ENCODE data around the gene BMP8B.
A peak's percentile ranks its signal among the peaks of the same experiment; 100 is the strongest.
"Not testable (repeated sequence)": the region's sequence is repeated elsewhere in the genome, so short reads cannot be mapped to it uniquely, and the experiment has no call there.

BMP8B gene

DNA sequence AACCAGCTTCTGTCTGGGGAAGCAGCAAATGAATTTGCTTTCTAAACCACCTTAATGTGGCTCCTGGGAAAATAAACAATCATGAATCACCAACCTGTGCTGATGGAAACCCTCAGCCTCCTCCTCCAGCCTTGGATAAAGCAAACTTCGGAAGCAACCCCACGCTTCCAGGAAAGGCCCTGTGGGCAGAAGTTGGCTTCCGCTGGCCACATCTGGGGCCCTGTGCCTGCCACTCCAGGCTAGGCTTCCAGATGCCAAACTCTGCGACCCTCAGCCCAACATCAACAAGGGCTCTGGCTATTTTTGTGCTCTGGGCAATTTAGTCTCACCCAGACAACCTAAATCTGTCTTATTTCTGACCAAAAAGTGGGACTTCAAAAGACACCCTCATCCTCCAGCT is 11.4 kb downstream of the BMP8B start:
- Histone ChIP-seq H3K36me3 (ENCODE audit: low read depth) (no peaks in the 10 kb centered on the region), H3K4me3 (ENCODE audit: severe bottlenecking) (no peak overlapping the region), H3K9me3 (ENCODE audit: severe bottlenecking) (no peaks in the 10 kb centered on the region), H3K4me1 (ENCODE audit: insufficient read depth, poor library complexity, severe bottlenecking) (no peaks in the 10 kb centered on the region), H3K27me3 (ENCODE audit: insufficient read depth, poor library complexity, severe bottlenecking) (no peaks in the 10 kb centered on the region), H3K27ac (ENCODE audit: poor library complexity, severe bottlenecking) (no peak overlapping the region)
- no peak for DNase-seq (ENCODE audit: low spot score)
- TF ChIP-seq, protein P1, sequence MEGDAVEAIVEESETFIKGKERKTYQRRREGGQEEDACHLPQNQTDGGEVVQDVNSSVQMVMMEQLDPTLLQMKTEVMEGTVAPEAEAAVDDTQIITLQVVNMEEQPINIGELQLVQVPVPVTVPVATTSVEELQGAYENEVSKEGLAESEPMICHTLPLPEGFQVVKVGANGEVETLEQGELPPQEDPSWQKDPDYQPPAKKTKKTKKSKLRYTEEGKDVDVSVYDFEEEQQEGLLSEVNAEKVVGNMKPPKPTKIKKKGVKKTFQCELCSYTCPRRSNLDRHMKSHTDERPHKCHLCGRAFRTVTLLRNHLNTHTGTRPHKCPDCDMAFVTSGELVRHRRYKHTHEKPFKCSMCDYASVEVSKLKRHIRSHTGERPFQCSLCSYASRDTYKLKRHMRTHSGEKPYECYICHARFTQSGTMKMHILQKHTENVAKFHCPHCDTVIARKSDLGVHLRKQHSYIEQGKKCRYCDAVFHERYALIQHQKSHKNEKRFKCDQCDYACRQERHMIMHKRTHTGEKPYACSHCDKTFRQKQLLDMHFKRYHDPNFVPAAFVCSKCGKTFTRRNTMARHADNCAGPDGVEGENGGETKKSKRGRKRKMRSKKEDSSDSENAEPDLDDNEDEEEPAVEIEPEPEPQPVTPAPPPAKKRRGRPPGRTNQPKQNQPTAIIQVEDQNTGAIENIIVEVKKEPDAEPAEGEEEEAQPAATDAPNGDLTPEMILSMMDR (IDR thresholded peaks at IDR 0.05; ENCODE audit: poor library complexity, severe bottlenecking) = no peak
- ATAC-seq (ENCODE audit: low read depth) = no peak

DNA sequence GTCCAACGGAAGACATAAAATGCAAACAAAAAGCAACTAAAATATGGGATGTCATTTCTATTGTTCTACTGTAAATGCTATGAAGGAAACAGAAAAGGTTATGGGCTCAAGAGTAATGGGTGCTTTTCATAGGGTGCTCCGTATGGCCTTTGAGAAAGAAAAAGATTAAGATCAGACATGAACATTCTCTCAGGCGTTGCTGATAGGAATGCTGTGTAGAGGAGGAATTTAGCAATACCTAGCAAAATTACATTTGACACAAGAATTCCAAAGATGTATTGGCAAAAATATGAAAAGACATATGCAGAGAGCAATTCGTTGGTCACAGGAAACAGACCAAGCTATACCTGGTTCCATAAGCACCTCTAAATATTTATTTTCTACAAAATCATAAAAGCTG is 11.8 kb downstream of the BMP8B start:
- ATAC-seq (ENCODE audit: low read depth) (no peak), DNase-seq (ENCODE audit: low spot score) (no peak)
- no peak overlapping the region for H3K27ac ChIP-seq (ENCODE audit: poor library complexity, severe bottlenecking)
- no peaks in the 10 kb centered on the region for H3K4me1 ChIP-seq (ENCODE audit: insufficient read depth, poor library complexity, severe bottlenecking)
- H3K36me3 ChIP-seq (ENCODE audit: low read depth) = no peaks in the 10 kb centered on the region
- H3K4me3 ChIP-seq (ENCODE audit: severe bottlenecking) = no peak overlapping the region
- TF ChIP-seq, protein P1 (IDR thresholded peaks at IDR 0.05; ENCODE audit: poor library complexity, severe bottlenecking) = no peak
- no peaks in the 10 kb centered on the region for H3K27me3 ChIP-seq (ENCODE audit: insufficient read depth, poor library complexity, severe bottlenecking)
- H3K9me3 ChIP-seq (ENCODE audit: severe bottlenecking) = no peaks in the 10 kb centered on the region

DNA sequence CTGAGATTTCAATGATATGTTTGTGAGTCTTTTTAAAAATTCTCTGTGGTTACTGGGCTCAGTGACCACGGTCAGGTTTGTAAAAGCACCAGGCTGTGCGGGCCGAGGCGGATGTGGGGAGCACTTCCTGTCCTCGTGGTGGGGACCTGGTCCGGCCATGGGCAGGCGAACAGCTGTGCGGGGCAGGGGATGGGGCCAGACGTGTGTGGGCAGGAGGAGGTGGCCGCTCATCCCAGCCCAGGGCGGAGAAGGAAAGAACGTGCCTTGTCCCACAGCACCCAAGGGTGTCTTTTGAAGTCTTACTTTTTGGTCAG is 12.3 kb downstream of the BMP8B start:
- Histone ChIP-seq H3K36me3 (ENCODE audit: low read depth) (no peaks in the 10 kb centered on the region), H3K27ac (ENCODE audit: poor library complexity, severe bottlenecking) (no peak overlapping the region), H3K9me3 (ENCODE audit: severe bottlenecking) (no peaks in the 10 kb centered on the region), H3K27me3 (ENCODE audit: insufficient read depth, poor library complexity, severe bottlenecking) (no peaks in the 10 kb centered on the region), H3K4me3 (ENCODE audit: severe bottlenecking) (no peak overlapping the region), H3K4me1 (ENCODE audit: insufficient read depth, poor library complexity, severe bottlenecking) (no peaks in the 10 kb centered on the region)
- TF ChIP-seq, protein P1 (IDR thresholded peaks at IDR 0.05; ENCODE audit: poor library complexity, severe bottlenecking) = no peak
- no peak for DNase-seq (ENCODE audit: low spot score)
- ATAC-seq (ENCODE audit: low read depth) = no peak

DNA sequence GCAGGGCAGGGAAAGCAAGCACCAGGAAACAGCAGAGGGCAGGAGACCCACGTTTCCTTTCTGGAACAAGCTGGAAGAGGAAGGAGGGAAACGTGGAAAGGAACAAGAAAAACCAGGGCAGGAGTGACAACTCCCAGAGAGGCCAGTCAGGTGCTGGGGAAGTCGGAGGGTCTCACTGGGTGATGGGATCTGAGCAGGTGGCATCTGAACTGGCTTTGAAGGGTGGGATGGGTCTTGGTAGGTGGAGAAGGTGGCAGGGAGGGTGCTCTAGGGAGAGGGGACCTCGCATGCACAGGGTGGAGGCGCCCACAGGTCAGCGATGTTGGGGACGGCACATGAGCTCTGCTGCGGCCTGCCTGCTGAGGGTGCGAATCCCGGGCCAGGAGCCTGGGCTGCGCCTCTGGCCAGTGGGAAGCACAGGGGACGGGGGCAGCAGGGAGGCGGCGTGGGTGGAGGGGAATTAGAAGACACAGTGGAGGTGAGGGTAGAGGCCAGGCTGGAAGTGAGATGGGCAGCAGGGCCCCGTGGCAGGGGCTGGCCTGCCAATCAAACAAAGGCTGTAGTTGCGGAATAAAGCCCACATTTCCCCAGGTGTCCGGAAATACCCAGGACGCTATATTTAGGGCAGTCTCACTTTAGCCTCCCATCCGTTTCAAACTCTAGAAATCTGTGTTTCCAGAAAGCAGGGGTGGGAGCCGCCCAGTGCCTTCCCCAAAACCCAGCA is 12.8 kb downstream of the BMP8B start:
- ATAC-seq (ENCODE audit: low read depth); H3K9me3 ChIP-seq (ENCODE audit: severe bottlenecking); H3K27me3 ChIP-seq (ENCODE audit: insufficient read depth, poor library complexity, severe bottlenecking); H3K36me3 ChIP-seq (ENCODE audit: low read depth); H3K4me3 ChIP-seq (ENCODE audit: severe bottlenecking); H3K27ac ChIP-seq (ENCODE audit: poor library complexity, severe bottlenecking); DNase-seq (ENCODE audit: low spot score); H3K4me1 ChIP-seq (ENCODE audit: insufficient read depth, poor library complexity, severe bottlenecking): not testable (repeated sequence)

DNA sequence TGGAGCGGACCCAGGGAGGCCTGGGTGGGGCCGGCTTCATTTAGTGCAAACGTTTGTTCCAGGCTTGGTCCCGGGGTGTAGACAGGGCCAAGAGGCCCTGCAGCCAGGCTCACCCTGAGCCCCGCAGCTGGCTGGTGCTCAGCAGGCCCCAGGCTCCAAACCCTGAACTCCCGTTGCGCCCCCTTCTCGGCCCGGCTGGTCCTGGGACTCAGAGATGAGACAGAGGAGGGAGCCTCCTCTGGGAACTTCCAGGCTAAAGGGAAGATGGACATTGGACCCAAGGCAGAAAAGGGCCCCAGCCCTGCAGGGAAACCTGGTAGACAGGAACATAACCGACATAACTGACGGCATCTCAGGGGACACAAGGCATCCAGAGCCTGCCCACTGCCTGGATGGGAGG is 13.5 kb downstream of the BMP8B start:
- H3K36me3 ChIP-seq (ENCODE audit: low read depth); ATAC-seq (ENCODE audit: low read depth); H3K9me3 ChIP-seq (ENCODE audit: severe bottlenecking); H3K4me3 ChIP-seq (ENCODE audit: severe bottlenecking); H3K4me1 ChIP-seq (ENCODE audit: insufficient read depth, poor library complexity, severe bottlenecking); H3K27ac ChIP-seq (ENCODE audit: poor library complexity, severe bottlenecking); DNase-seq (ENCODE audit: low spot score); H3K27me3 ChIP-seq (ENCODE audit: insufficient read depth, poor library complexity, severe bottlenecking): not testable (repeated sequence)

DNA sequence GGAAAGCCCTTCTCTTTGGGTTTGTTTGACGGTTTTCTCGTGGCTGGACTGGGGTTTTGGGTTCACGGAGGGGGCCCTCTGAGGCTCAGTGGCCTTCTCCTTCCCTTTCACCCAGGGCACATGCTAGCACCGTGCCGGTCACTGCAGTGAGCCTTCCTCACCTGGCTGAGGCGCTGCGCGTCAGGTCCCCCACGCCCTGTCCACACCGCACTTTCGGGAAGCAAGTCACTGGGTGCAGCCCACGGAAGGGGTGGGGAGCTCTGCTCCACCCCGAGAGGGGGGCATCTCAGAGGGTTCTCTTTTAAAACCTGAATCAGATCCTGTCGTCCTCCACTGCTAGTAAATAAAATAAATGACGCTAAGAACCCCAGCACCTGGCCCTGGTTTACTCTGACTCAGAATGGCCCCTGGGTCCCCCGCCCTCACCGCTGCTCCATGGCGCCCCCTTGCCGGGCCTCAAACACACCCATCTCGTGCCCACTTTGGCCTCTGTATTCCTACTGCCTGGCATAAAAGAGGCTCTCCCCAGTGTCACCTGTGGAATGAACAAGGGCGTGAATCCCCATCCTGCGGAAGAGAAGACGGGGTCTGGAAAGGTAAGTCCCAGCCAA is 15.2 kb downstream of the BMP8B start:
- not testable (repeated sequence) for H3K27ac ChIP-seq (ENCODE audit: poor library complexity, severe bottlenecking); H3K4me1 ChIP-seq (ENCODE audit: insufficient read depth, poor library complexity, severe bottlenecking); H3K36me3 ChIP-seq (ENCODE audit: low read depth); H3K9me3 ChIP-seq (ENCODE audit: severe bottlenecking); DNase-seq (ENCODE audit: low spot score); H3K4me3 ChIP-seq (ENCODE audit: severe bottlenecking); H3K27me3 ChIP-seq (ENCODE audit: insufficient read depth, poor library complexity, severe bottlenecking); ATAC-seq (ENCODE audit: low read depth)

DNA sequence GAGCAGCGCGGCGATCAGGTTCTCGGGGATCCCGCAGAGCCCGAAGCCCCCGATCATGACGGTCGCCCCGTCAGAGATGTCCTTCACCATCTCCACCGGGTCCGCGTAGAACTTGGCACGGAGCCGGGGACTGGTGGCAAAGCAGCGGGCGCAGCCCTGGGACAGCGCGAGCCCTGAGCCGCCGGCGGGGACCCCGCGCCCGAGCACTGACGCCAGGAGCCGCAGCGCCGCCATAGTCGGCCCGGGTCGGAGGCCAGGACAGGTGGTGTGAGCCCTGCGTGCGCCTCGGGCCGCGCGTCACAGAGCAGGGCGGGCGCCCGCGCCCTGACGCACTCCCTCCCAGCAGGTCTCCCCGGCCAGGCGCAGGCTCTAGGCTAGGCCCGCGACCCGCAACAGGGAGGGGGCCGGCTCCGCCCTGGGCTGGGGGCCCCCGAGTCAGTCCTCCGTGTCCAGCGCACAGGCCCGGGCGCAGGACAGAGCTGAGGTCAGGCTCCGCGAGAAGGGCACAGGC is 17.6 kb downstream of the BMP8B start, which contains the start of gene OXCT2:
TSS of gene OXCT2 (minus strand) at position 327 of the 511 bp plus-strand sequence. CDS start at position 234, 93 bp downstream.
- H3K9me3 ChIP-seq (ENCODE audit: severe bottlenecking); H3K4me1 ChIP-seq (ENCODE audit: insufficient read depth, poor library complexity, severe bottlenecking); H3K27ac ChIP-seq (ENCODE audit: poor library complexity, severe bottlenecking); H3K36me3 ChIP-seq (ENCODE audit: low read depth); DNase-seq (ENCODE audit: low spot score); H3K27me3 ChIP-seq (ENCODE audit: insufficient read depth, poor library complexity, severe bottlenecking): not testable (repeated sequence)
- peak; percentile 15; the same call in 1 of the 3 replicates for ATAC-seq (ENCODE audit: low read depth)
- H3K4me3 ChIP-seq (ENCODE audit: severe bottlenecking) = peak within 1 kb of the TSS; percentile 41
